ENCODE results near the gene INPP5J. TPM values are rescaled to one million over a fixed set of nuclear protein-coding genes. Genes with fewer than 3 reads are reported as not detected.

INPP5J gene
- polyA plus RNA-seq, 1 donor (not counting 4 experiments of a cell fraction or from before 2014, with no cell fraction given), result 0.22 TPM

DNA sequence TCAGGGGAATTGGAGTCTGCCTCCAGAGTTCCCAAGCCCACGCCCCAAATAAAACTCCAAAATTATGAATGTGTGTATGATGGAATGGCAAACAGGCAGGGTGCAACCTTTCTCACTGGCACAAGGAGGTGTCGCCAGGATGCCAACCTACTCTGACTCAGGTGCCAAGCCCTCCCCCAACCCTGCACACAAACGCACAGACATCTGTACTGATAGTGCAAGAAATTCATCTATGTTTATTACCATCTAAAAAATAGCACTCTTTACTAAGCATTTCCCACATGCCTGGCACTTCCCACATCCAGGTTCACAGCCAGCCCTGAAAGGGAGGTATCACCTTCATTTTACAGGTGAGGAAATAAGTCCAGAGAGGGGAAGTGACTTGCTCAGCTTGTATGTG is 16.3 kb downstream of the INPP5J start:
- DNase-seq (ENCODE audit: low read depth, low spot score), result no peak
- no peak overlapping the region for H3K4me2 ChIP-seq (ENCODE audit: control insufficient read depth, extremely low read depth, insufficient read depth, low read depth, low read length)
- H3K9me3 ChIP-seq (ENCODE audit: control insufficient read depth, low read depth, low read length), result no peaks in the 10 kb centered on the region
- no peaks in the 10 kb centered on the region for H3K36me3 ChIP-seq (ENCODE audit: control insufficient read depth in 2 of 2, extremely low read depth in 1 of 2, insufficient read depth in 2 of 2, low read length in 2 of 2)
- no peaks in the 10 kb centered on the region for H3K79me2 ChIP-seq (ENCODE audit: control insufficient read depth, insufficient read depth, low read length)
- TF ChIP-seq EZH2 (IDR thresholded peaks at IDR 0.05; ENCODE audit: low read length), result no peak
- TF ChIP-seq, protein P1, sequence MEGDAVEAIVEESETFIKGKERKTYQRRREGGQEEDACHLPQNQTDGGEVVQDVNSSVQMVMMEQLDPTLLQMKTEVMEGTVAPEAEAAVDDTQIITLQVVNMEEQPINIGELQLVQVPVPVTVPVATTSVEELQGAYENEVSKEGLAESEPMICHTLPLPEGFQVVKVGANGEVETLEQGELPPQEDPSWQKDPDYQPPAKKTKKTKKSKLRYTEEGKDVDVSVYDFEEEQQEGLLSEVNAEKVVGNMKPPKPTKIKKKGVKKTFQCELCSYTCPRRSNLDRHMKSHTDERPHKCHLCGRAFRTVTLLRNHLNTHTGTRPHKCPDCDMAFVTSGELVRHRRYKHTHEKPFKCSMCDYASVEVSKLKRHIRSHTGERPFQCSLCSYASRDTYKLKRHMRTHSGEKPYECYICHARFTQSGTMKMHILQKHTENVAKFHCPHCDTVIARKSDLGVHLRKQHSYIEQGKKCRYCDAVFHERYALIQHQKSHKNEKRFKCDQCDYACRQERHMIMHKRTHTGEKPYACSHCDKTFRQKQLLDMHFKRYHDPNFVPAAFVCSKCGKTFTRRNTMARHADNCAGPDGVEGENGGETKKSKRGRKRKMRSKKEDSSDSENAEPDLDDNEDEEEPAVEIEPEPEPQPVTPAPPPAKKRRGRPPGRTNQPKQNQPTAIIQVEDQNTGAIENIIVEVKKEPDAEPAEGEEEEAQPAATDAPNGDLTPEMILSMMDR (optimal IDR thresholded peaks at IDR 0.05 in 1 of 3, IDR thresholded peaks at IDR 0.05 in 1 of 3, conservative IDR thresholded peaks at IDR 0.05 in 1 of 3; ENCODE audit: extremely low read depth in 1 of 3, insufficient read depth in 2 of 3, low read length in 3 of 3), result no peak
- H3K27ac ChIP-seq (ENCODE audit: control insufficient read depth, insufficient read depth, low read length), result no peak overlapping the region
- dilution Hi-C loops (cut with MboI; ENCODE audit: extremely low pct_ligation_motif_present, low sequenced_read_pairs), result no loop called here
- no peaks in the 10 kb centered on the region for H3K9me1 ChIP-seq (ENCODE audit: control insufficient read depth, extremely low read depth, insufficient read depth, low read length)
- H2AFZ ChIP-seq (ENCODE audit: control insufficient read depth, low read length), result no peak overlapping the region
- no peak overlapping the region for H3K9ac ChIP-seq (ENCODE audit: control insufficient read depth, extremely low read depth, insufficient read depth, low read length)
- peaks cover 4% of the 10 kb centered on the region for H3K27me3 ChIP-seq (ENCODE audit: control insufficient read depth, extremely low read depth, insufficient read depth, low read length)
- H3K4me1 ChIP-seq (ENCODE audit: control insufficient read depth, extremely low read depth, insufficient read depth, low read length), result peaks cover 19% of the 10 kb centered on the region
- FAIRE-seq, result no peak
- no peaks in the 10 kb centered on the region for H4K20me1 ChIP-seq (ENCODE audit: control insufficient read depth, extremely low read depth, insufficient read depth, low read length)
- no peak overlapping the region for H3K4me3 ChIP-seq (ENCODE audit: control insufficient read depth in 2 of 3, extremely low read depth in 1 of 3, insufficient read depth in 2 of 3, low read depth in 1 of 3, low read length in 3 of 3)

DNA sequence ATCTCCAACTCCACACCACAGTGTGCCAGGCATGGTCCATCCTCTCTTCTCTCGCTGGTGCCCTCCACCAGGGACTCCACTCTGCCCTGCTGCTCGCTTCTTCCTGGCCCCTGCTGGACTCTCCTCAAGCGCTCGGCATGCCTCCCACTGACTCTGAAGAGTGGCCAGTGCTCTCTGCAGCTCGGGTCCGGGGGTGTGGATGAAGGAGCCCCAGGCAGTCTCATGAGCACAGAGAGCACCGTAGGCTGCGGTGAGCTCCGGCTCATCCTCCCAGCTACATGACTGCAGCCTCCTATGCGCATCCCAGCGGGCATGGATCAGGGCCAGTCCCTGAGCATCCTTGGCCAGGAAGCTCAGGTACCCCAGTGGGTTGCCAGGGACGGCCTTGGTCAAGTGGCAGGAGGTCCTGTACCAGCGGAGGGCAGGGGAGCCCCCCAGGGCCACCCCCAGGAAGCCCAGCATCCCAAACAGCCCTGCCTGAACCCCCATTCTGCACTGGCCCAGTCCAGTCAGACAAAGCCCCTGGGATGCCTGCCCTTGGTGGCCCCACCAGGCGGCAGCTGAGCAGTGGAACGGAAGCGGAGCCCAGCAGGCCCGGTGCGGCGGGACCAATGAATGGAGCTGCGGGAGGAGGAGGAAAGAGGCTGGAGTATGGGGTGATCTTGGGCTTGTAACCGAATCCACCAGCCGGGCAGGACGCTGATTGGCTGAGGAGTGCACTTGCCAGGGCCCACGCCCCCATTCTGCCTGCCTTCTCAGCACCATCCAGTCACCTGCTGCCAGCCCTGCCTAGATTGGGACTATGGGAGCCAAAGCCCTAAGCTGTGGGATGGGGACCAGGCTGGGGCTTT is 17.3 kb downstream of the INPP5J start, which contains the start of gene PLA2G3:
Gene PLA2G3 (minus strand): TSS at position 643 of the 851 bp plus-strand sequence. CDS start 154 bp downstream, at position 489.
- Histone ChIP-seq H3K27me3 (ENCODE audit: control insufficient read depth, extremely low read depth, insufficient read depth, low read length) (peaks cover 4% of the 10 kb centered on the region), H3K4me2 (ENCODE audit: control insufficient read depth, extremely low read depth, insufficient read depth, low read depth, low read length) (no peak within 1 kb of the TSS)
- dilution Hi-C loops (cut with MboI; ENCODE audit: extremely low pct_ligation_motif_present, low sequenced_read_pairs), result no loop called here

More for the DNA sequence above, 17.3 kb downstream of the INPP5J start, which contains the start of gene PLA2G3:
- Histone ChIP-seq H3K36me3 (ENCODE audit: control insufficient read depth in 2 of 2, extremely low read depth in 1 of 2, insufficient read depth in 2 of 2, low read length in 2 of 2) (no peaks in the 10 kb centered on the region), H3K9ac (ENCODE audit: control insufficient read depth, extremely low read depth, insufficient read depth, low read length) (no peak within 1 kb of the TSS), H3K4me1 (ENCODE audit: control insufficient read depth, extremely low read depth, insufficient read depth, low read length) (peaks cover 21% of the 10 kb centered on the region), H3K79me2 (ENCODE audit: control insufficient read depth, insufficient read depth, low read length) (no peaks in the 10 kb centered on the region), H3K9me3 (ENCODE audit: control insufficient read depth, low read depth, low read length) (no peaks in the 10 kb centered on the region), H2AFZ (ENCODE audit: control insufficient read depth, low read length) (no peak within 1 kb of the TSS), H4K20me1 (ENCODE audit: control insufficient read depth, extremely low read depth, insufficient read depth, low read length) (no peaks in the 10 kb centered on the region), H3K4me3 (ENCODE audit: control insufficient read depth in 2 of 3, extremely low read depth in 1 of 3, insufficient read depth in 2 of 3, low read depth in 1 of 3, low read length in 3 of 3) (no peak within 1 kb of the TSS), H3K27ac (ENCODE audit: control insufficient read depth, insufficient read depth, low read length) (no peak within 1 kb of the TSS), H3K9me1 (ENCODE audit: control insufficient read depth, extremely low read depth, insufficient read depth, low read length) (no peaks in the 10 kb centered on the region)
- DNase-seq (ENCODE audit: low read depth, low spot score) (no peak), FAIRE-seq (no peak)
- no peak for TF ChIP-seq EZH2 (IDR thresholded peaks at IDR 0.05; ENCODE audit: low read length)
- TF ChIP-seq, protein P1 (optimal IDR thresholded peaks at IDR 0.05 in 1 of 3, IDR thresholded peaks at IDR 0.05 in 1 of 3, conservative IDR thresholded peaks at IDR 0.05 in 1 of 3; ENCODE audit: extremely low read depth in 1 of 3, insufficient read depth in 2 of 3, low read length in 3 of 3), result no peak

Data from keratinocyte (primary cell).